ENCODE results near the gene TXNDC17. TPM values are rescaled to one million over a fixed set of nuclear protein-coding genes. Genes with fewer than 3 reads are reported as not detected.

TXNDC17 gene
- total and polyA plus RNA-seq, 9 of the 15 experiments (the other 6 are each of a cell fraction or from before 2014, with no cell fraction given) = 108 to 759 (median 179) TPM

DNA sequence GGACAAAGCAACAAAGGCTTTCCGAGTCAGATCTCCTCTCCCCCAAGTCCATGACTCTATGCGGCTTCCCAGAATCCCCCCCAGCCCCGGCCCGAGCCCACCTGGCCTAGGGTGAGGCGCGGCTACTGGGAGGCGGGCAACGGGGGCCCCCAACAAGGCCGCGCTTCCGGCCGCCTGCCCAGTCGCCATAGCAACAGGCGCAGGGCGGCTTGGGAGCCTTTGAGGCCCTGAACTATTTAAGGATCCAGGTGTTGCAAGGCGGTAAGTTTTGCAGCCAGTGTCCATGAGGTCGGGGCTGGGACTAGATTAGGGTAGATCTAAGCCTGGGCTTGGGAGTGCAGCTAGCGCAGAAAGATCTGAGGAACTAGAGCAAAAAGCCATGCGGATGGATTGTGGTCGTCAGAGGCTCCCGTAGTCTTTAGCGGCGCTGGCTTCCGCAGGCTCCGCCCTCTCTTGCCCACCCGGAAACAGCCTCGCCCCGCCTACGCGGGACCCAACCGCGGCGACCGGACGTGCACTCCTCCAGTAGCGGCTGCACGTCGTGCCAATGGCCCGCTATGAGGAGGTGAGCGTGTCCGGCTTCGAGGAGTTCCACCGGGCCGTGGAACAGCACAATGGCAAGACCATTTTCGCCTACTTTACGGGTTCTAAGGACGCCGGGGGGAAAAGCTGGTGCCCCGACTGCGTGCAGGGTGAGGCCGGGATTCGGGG lies at the start of gene TXNDC17, which contains the start of gene KIAA0753 (continued):
- TF ChIP-seq, protein P1, sequence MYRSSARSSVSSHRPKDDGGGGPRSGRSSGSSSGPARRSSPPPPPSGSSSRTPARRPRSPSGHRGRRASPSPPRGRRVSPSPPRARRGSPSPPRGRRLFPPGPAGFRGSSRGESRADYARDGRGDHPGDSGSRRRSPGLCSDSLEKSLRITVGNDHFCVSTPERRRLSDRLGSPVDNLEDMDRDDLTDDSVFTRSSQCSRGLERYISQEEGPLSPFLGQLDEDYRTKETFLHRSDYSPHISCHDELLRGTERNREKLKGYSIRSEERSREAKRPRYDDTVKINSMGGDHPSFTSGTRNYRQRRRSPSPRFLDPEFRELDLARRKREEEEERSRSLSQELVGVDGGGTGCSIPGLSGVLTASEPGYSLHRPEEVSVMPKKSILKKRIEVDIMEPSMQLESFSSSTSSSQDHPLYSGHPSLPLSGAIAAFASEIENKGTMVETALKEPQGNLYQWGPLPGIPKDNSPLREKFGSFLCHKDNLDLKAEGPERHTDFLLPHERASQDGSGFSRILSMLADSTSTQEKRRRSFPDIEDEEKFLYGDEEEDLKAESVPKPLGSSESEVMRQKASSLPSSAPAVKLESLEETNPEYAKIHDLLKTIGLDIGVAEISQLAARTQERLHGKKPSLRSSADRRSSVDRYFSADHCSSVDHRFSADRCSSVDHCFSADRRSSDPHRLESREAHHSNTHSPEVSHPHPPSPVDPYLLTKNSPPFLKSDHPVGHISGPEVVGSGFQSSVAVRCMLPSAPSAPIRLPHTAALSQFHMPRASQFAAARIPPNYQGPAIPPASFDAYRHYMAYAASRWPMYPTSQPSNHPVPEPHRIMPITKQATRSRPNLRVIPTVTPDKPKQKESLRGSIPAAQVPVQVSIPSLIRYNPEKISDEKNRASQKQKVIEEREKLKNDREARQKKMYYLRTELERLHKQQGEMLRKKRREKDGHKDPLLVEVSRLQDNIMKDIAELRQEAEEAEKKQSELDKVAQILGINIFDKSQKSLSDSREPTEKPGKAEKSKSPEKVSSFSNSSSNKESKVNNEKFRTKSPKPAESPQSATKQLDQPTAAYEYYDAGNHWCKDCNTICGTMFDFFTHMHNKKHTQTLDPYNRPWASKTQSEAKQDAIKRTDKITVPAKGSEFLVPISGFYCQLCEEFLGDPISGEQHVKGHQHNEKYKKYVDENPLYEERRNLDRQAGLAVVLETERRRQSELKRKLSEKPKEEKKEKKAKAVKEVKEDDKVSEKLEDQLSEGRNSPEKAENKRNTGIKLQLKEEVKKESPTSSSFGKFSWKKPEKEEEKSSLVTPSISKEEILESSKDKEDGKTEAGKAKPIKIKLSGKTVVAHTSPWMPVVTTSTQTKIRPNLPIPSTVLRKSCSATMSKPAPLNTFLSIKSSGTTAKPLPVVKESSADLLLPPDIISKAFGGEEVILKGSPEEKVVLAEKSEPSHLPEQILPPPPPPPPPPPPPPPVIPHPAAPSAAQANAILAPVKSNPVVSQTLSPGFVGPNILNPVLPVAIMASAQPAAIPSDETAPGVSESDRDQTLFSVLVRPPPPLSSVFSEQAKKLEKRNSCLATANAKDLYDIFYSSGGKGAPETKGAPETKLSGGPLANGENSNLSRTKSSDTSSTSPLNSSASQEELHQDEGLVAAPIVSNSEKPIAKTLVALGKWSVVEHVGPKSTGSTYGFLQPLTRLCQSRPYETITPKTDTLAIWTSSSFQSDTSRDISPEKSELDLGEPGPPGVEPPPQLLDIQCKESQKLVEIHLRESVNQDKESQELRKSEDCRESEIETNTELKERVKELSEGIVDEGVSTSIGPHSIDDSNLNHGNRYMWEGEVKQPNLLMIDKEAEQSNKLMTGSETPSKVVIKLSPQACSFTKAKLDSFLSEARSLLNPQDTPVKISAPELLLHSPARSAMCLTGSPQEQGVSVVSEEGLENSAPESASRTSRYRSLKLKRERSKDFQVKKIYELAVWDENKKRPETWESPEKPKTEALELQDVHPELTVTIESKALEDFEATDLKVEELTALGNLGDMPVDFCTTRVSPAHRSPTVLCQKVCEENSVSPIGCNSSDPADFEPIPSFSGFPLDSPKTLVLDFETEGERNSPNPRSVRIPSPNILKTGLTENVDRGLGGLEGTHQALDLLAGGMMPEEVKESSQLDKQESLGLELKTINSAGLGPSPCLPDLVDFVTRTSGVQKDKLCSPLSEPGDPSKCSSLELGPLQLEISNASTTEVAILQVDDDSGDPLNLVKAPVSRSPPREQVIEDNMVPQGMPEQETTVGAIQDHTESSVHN (IDR thresholded peaks at IDR 0.05; ENCODE audit: borderline replicate concordance in 1 of 2, low read depth in 1 of 2) = no peak
- TF ChIP-seq HDAC8 (tag; IDR thresholded peaks at IDR 0.05) (no peak), MYC (IDR thresholded peaks at IDR 0.05; ENCODE audit: low read depth, low read length) (peak; percentile 12), MYC (CRISPR knock-in tag; IDR thresholded peaks at IDR 0.05; ENCODE audit: borderline replicate concordance, low read depth) (peak; percentile 53; the same call in 1 of the 2 replicates), ZNF77 (CRISPR knock-in tag; IDR thresholded peaks at IDR 0.05) (no peak), STAT5A (IDR thresholded peaks at IDR 0.05; ENCODE audit: borderline replicate concordance, low read length) (no peak), HNRNPL (IDR thresholded peaks at IDR 0.05; ENCODE audit: low read depth, low read length) (no peak), DDX20 (tag; IDR thresholded peaks at IDR 0.05; ENCODE audit: low read depth) (no peak)
- TF ChIP-seq, protein P2, sequence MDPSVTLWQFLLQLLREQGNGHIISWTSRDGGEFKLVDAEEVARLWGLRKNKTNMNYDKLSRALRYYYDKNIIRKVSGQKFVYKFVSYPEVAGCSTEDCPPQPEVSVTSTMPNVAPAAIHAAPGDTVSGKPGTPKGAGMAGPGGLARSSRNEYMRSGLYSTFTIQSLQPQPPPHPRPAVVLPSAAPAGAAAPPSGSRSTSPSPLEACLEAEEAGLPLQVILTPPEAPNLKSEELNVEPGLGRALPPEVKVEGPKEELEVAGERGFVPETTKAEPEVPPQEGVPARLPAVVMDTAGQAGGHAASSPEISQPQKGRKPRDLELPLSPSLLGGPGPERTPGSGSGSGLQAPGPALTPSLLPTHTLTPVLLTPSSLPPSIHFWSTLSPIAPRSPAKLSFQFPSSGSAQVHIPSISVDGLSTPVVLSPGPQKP (CRISPR knock-in tag; IDR thresholded peaks at IDR 0.05) = no peak
- TF ChIP-seq, protein P3, sequence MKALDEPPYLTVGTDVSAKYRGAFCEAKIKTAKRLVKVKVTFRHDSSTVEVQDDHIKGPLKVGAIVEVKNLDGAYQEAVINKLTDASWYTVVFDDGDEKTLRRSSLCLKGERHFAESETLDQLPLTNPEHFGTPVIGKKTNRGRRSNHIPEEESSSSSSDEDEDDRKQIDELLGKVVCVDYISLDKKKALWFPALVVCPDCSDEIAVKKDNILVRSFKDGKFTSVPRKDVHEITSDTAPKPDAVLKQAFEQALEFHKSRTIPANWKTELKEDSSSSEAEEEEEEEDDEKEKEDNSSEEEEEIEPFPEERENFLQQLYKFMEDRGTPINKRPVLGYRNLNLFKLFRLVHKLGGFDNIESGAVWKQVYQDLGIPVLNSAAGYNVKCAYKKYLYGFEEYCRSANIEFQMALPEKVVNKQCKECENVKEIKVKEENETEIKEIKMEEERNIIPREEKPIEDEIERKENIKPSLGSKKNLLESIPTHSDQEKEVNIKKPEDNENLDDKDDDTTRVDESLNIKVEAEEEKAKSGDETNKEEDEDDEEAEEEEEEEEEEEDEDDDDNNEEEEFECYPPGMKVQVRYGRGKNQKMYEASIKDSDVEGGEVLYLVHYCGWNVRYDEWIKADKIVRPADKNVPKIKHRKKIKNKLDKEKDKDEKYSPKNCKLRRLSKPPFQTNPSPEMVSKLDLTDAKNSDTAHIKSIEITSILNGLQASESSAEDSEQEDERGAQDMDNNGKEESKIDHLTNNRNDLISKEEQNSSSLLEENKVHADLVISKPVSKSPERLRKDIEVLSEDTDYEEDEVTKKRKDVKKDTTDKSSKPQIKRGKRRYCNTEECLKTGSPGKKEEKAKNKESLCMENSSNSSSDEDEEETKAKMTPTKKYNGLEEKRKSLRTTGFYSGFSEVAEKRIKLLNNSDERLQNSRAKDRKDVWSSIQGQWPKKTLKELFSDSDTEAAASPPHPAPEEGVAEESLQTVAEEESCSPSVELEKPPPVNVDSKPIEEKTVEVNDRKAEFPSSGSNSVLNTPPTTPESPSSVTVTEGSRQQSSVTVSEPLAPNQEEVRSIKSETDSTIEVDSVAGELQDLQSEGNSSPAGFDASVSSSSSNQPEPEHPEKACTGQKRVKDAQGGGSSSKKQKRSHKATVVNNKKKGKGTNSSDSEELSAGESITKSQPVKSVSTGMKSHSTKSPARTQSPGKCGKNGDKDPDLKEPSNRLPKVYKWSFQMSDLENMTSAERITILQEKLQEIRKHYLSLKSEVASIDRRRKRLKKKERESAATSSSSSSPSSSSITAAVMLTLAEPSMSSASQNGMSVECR (CRISPR knock-in tag; IDR thresholded peaks at IDR 0.05) = peak; percentile 70
- TF ChIP-seq, protein P4, sequence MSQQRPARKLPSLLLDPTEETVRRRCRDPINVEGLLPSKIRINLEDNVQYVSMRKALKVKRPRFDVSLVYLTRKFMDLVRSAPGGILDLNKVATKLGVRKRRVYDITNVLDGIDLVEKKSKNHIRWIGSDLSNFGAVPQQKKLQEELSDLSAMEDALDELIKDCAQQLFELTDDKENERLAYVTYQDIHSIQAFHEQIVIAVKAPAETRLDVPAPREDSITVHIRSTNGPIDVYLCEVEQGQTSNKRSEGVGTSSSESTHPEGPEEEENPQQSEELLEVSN (IDR thresholded peaks at IDR 0.05; ENCODE audit: borderline replicate concordance in 1 of 2, extremely low read depth in 1 of 2, insufficient read depth in 1 of 2, insufficient read length in 1 of 2, low read depth in 1 of 2, low read length in 1 of 2, poor library complexity in 1 of 2, severe bottlenecking in 1 of 2) = peak; percentile 37 to 63

Measured in K562 (cell line).